8988T (cell line): ENCODE measurements around the gene CSE1L.
"Not testable (repeated sequence)": the region's sequence is repeated elsewhere in the genome, so short reads cannot be mapped to it uniquely, and the experiment has no call there.

Experiments used
- DNase-seq: peaks from one replicate; pipeline ENCODE4 v3.0.0; 2011

CSE1L gene

GRCh38 chr20:49074521-49074920, 28.4 kb downstream of the CSE1L start:
- DNase-seq = no peak

- no peak for DNase-seq
These were observed 32.2 kb downstream of the CSE1L start for GRCh38 chr20:49078310-49078709.

DNA sequence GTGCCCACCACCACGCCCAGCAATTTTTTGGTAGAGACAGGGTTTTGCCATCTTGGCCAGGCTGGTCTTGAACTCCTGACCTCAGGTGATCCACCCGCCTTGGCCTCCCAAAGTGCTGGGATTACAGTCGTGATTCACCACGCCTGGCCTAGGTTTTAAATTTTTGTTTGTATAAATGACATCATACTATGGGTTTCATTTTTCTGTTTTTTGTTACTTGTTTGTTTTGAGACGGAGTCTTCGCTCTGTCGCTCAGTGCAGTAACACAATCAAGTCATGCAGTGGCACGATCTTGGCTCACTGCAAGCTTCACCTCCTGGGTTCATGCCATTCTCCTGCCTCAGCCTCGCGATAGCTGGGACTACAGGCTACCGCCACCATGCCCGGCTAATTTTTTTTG, 36.2 kb downstream of the CSE1L start:
- DNase-seq = not testable (repeated sequence)

- no peak for DNase-seq
These were observed 45.0 kb downstream of the CSE1L start for GRCh38 chr20:49091104-49091503.

GRCh38 chr20:49091762-49092161, 45.6 kb downstream of the CSE1L start:
- DNase-seq = no peak

DNA sequence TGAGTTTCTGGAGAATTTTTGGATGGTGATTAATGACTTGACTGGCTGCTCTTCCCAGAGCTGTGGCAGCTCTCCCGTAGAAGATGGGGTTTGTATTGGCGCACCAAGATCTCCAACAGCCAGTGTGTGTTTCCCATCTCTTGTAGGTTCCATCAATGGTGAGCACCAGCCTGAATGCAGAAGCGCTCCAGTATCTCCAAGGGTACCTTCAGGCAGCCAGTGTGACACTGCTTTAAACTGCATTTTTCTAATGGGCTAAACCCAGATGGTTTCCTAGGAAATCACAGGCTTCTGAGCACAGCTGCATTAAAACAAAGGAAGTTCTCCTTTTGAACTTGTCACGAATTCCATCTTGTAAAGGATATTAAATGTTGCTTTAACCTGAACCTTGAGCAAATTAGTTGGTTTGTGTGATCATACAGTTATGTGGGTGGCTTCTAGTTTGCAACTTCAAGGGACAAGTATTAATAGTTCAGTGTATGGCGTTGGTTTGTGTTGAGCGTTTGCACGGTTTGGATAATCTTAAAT, 50.2 kb downstream of the CSE1L start:
- no peak for DNase-seq

- no peak for DNase-seq
These were observed 51.0 kb downstream of the CSE1L start for GRCh38 chr20:49097159-49097558.

DNA sequence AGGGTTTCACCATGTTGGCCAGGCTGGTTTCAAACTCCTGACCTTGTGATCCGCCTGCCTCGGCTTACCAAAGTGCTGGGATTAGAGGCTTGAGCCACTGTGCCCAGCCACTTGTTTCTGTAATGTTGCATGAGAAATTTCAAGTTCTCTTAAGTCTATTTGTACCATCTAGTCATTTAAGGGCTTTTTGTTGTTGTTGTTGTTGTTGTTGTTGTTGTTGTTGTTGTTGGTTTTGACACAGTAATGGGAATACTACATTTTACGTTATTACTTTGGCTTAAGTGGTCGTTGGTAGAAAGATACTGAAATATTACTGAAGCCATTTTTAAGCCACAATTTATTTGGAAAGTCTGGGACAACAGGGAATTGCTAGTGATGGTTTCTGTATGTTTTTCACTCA, 52.0 kb downstream of the CSE1L start:
- DNase-seq = no peak

- no peak for DNase-seq
These were observed 52.9 kb downstream of the CSE1L start for GRCh38 chr20:49099011-49099410.

- not testable (repeated sequence) for DNase-seq
These were observed 54.2 kb downstream of the CSE1L start for GRCh38 chr20:49100292-49100691.

DNA sequence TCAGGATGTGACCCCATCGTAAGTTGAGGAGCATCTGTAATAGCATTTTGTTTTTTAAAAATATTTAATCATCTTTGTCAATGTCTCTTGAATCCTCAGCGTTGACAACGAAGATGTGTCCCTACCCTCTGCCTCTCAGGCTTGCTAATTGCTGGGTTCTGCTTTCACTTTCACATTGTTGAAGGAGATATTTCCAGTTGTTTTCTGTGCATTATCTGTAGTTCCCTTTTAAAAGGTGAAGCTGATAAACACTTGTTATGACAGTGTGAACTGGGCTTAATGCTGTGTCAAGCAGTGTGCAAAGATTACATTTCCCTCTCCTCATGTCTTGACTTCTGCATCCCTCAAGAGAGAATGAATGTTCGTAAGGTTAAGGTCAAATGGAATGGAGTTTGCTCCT, 54.9 kb downstream of the CSE1L start:
- DNase-seq = no peak

DNA sequence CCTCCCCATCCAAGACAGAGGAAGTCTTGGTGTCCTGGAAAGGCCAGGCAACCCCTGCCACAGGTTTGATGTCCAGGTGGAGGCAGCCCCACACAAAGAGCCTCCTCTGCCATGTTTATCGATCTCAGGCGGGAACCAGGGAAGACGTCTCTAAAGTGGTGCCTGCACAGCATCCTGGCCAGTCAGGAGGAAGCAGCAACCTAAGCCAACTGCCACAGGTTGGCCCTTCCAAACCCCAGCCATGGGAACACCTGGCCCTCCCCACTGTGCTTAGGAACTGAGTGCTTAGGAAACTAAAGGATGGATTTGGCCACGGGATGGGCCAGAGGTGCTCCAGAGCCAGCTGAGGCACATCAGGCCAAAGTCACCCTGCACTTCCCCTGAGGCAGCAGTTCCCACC, 56.9 kb downstream of the CSE1L start:
- DNase-seq = no peak

GRCh38 chr20:49103647-49104364, 57.7 kb downstream of the CSE1L start:
- DNase-seq = no peak

GRCh38 chr20:49104365-49104648, 58.2 kb downstream of the CSE1L start:
- no peak for DNase-seq

GRCh38 chr20:49104979-49105547, 59.0 kb downstream of the CSE1L start:
- DNase-seq = not testable (repeated sequence)

GRCh38 chr20:49106328-49106727, 60.2 kb downstream of the CSE1L start:
- DNase-seq = no peak

DNA sequence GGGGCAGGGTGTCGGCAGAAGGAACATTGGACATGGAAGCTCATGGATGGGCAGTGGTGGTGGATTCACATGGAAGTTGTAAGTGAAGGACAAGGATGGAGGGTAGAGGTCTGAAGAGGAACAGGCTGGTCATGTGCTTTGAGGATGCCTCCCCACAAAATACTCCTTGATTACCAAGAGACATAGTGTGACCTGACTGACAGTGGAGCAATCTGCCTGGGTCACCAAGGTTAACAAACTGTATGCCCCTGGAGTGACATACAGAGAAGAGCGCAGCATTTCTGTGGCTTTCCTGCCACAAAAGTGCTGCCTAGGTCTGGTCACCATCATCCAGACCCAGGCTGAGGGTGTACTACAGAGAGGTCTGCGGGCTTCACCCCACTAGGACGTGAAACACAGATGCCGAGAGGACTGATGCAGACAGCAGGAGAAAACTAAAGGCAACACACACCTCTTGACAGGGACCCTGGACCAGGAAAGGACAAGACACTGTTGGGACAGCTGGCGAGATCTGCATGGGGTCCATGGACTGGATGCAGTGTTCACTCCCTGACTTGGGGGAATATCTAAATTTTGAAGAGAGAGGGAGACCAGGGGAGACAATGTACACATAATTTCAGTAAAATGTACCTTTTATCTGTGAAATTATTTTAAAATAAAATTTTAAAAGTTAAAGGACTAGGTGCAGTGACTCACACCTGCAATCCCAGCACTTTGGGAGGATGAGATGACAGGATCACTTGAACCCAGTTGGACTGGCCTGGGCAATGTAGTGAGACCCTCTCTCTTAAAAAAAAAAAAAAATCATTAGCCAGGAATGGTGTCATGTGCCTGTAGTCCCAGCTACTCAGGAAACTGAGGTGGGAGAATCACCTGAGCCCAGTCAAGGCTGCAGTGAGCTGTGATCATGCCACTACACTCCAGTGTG, 64.9 kb downstream of the CSE1L start:
- DNase-seq = no peak

GRCh38 chr20:49112596-49113274, 66.6 kb downstream of the CSE1L start:
- DNase-seq = no peak

DNA sequence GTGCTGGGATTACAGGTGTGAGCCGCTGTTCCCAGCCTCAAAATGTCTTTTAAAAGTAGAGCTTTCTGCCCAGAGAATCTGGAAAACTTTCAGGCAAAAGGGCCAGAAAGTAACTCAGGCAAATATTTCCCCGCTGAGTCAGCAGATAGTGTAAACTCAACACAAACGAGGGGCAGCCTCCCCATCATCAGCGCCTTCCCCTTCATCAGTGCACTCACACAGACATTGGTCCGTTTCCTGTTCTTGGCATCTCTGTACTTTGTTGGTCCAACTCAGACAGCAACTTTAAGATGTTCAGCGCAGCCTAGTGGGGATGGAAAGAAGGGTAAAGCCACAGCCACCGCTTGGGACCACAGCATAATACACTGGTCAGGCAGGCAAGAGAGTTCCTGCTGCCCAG, 69.5 kb downstream of the CSE1L start:
- DNase-seq = no peak

GRCh38 chr20:49118307-49118706, 72.2 kb downstream of the CSE1L start:
- DNase-seq = no peak

DNA sequence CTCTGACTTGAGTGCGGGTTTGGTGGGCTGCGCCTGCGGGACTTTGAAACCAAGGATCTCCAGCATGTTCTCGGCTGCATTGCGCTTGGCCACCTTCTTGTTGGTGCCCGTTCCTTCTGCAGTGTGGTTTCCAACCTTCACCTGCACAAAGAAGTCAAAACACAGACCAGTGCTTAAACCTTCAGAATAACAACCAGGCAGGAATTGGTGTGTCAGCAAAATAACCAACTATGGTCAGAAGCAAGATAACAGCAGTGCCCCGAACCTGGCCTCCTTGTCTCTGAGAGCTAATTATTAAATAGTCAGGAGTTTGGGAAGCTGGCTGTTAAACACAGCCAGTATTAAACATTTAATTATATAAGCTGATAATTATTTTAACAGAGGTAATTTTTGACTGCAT, 73.9 kb downstream of the CSE1L start:
- no peak for DNase-seq

- no peak for DNase-seq
These were observed 76.8 kb downstream of the CSE1L start for GRCh38 chr20:49122920-49123319.

DNA sequence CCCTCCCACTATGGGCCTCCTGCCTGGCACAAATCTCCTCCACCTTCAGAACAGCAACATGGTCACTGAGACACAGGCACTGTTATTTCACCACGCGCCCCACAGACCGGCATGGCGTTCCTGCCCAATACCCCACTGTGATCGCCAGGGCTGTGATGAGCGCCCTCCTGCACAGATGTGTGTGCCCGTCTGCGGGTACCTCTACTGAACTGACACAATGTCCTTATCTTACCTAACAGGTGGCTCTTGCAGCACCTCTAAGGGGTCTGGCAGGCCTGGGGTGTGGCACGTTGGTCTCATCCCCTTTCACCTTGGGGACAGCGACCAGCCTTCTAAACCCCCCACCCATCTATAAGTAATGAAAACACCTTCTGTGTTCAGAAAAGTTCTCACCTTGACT, 77.9 kb downstream of the CSE1L start:
- DNase-seq = no peak
